CD4-positive, CD25-positive, alpha-beta regulatory T cell (primary cell): Measurements from ENCODE around the gene SLC16A2. TPM values are rescaled to one million over a fixed set of nuclear protein-coding genes. Genes with fewer than 3 reads are reported as not detected.

ENCODE experiments used
- ATAC-seq, 2 donors: fragments of 150-1000 bp; cut with Tn5 transposase; one replicate each; pipeline ENCODE4 v1.10.0; 2021; ENCODE audit warnings: low read depth in 2 of 2, moderate number of reproducible peaks in 2 of 2, moderate library complexity in 1 of 2
- DNase-seq, 3 donors: peaks; one replicate each; pipeline versions ENCODE4 v3.0.0 to v3.0.0-alpha.2; 2012 to 2022; ENCODE audit warnings: mixed read lengths in 1 of 3
- H3K27ac ChIP-seq: one replicate; pipeline ENCODE4 v1.7.0; 2013; ENCODE audit warnings: mild to moderate bottlenecking, low read length; ENCODE audit not compliant: insufficient read depth, poor library complexity, severe bottlenecking
- H3K27me3 ChIP-seq: one replicate; pipeline ENCODE4 v1.7.0; 2013; ENCODE audit warnings: low read length; ENCODE audit not compliant: control insufficient read depth, insufficient read depth
- H3K36me3 ChIP-seq: one replicate; pipeline ENCODE4 v1.7.0; 2013; ENCODE audit warnings: mild to moderate bottlenecking, low read length, moderate library complexity; ENCODE audit not compliant: control insufficient read depth, insufficient read depth
- H3K4me1 ChIP-seq: 2 replicates; pipeline ENCODE4 v1.7.0; 2013; ENCODE audit warnings: mild to moderate bottlenecking, low read length; ENCODE audit not compliant: insufficient read depth, control insufficient read depth, poor library complexity, severe bottlenecking
- H3K4me3 ChIP-seq: one replicate; pipeline ENCODE4 v1.7.0; 2013; ENCODE audit warnings: low read depth, mild to moderate bottlenecking, low read length, moderate library complexity
- H3K9me3 ChIP-seq, 2 experiments: 1 replicate in 1 of 2; 2 replicates in 1 of 2; pipeline ENCODE4 v1.7.0; 2013; ENCODE audit warnings: low read length in 2 of 2, mild to moderate bottlenecking in 1 of 2, moderate library complexity in 1 of 2; ENCODE audit not compliant: control insufficient read depth in 2 of 2
- H3K27ac Mint-ChIP-seq, 3 donors: one replicate each; pipeline ENCODE4 v1.8.0; 2020 to 2022; ENCODE audit warnings: mild to moderate bottlenecking in 3 of 3, mixed read lengths in 3 of 3, moderate library complexity in 2 of 3
- H3K27me3 Mint-ChIP-seq: one replicate; pipeline ENCODE4 v1.8.0; 2022; ENCODE audit warnings: mild to moderate bottlenecking, mixed read lengths
- H3K36me3 Mint-ChIP-seq: one replicate; pipeline ENCODE4 v1.8.0; 2020; ENCODE audit warnings: mixed read lengths
- H3K4me1 Mint-ChIP-seq, 4 donors: one replicate each; pipeline ENCODE4 v1.8.0; 2020 to 2022; ENCODE audit warnings: mixed read lengths in 4 of 4, mild to moderate bottlenecking in 1 of 4
- H3K4me3 Mint-ChIP-seq, 4 donors: one replicate each; pipeline ENCODE4 v1.8.0; 2020 to 2022; ENCODE audit warnings: mild to moderate bottlenecking in 4 of 4, mixed read lengths in 4 of 4, moderate library complexity in 3 of 4
- H3K9me3 Mint-ChIP-seq, 7 donors: one replicate each; pipeline ENCODE4 v1.8.0; 2020 to 2022; ENCODE audit warnings: mixed read lengths in 7 of 7, mild to moderate bottlenecking in 3 of 7, moderate library complexity in 2 of 7
- polyA plus RNA-seq, 4 donors: library from polyadenylated mRNA; unstranded; fragments of 300-500 nt; fragmentation: Illumina TruSeq; gene quantifications; one replicate each; pipeline ENCODE4 v1.2.3, GENCODE V29; 2021
- total RNA-seq: library from RNA; stranded (reverse); gene quantifications from one replicate; pipeline ENCODE4 v1.2.3, GENCODE V29; 2022

The SLC16A2 gene
- total and polyA plus RNA-seq, 5 donors from 2014 or later: 0.15 to 0.17 TPM; not detected in 3

- no peak for ATAC-seq
- DNase-seq: peak in 1 of 3 donors; percentile 3
- H3K4me3 Mint-ChIP-seq: no peak overlapping the region
Measured at GRCh38 chrX:74492720-74493201, 71.5 kb downstream of the SLC16A2 start.

GRCh38 chrX:74493806-74494205 is 72.5 kb downstream of the SLC16A2 start:
- no peaks in the 10 kb centered on the region for H3K36me3 Mint-ChIP-seq
- no peak for ATAC-seq

More at GRCh38 chrX:74492720-74493201, 71.5 kb downstream of the SLC16A2 start:
- Histone ChIP-seq H3K36me3 (no peaks in the 10 kb centered on the region), H3K9me3 (no peaks in the 10 kb centered on the region), H3K27me3 (no peaks in the 10 kb centered on the region), H3K27ac (no peak overlapping the region), H3K4me3 (no peak overlapping the region), H3K4me1 (no peaks in the 10 kb centered on the region)
- Mint-ChIP-seq H3K27ac (no peak overlapping the region), H3K9me3 (no peaks in the 10 kb centered on the region), H3K36me3 (no peaks in the 10 kb centered on the region), H3K4me1 (no peaks in the 10 kb centered on the region), H3K27me3 (peaks cover 8% of the 10 kb centered on the region)

GRCh38 chrX:74498924-74499323 is 77.6 kb downstream of the SLC16A2 start:
- H3K27me3 ChIP-seq: no peaks in the 10 kb centered on the region
- Mint-ChIP-seq H3K27me3 (peaks cover 9% of the 10 kb centered on the region), H3K4me3 (peak overlapping the region in 1 of 4 donors; percentile 51), H3K27ac (peak overlapping the region in 1 of 3 donors; percentile 56), H3K9me3 (peaks cover 0 to 3% (median 0%) of the 10 kb centered on the region in 7 donors), H3K36me3 (no peaks in the 10 kb centered on the region), H3K4me1 (no peaks in the 10 kb centered on the region)
- no peaks in the 10 kb centered on the region for H3K36me3 ChIP-seq
- H3K27ac ChIP-seq: no peak overlapping the region
- no peak overlapping the region for H3K4me3 ChIP-seq
- no peaks in the 10 kb centered on the region for H3K9me3 ChIP-seq
- DNase-seq (no peak), ATAC-seq (no peak)
- H3K4me1 ChIP-seq: no peaks in the 10 kb centered on the region

More at GRCh38 chrX:74493806-74494205, 72.5 kb downstream of the SLC16A2 start:
- Mint-ChIP-seq H3K9me3 (no peaks in the 10 kb centered on the region), H3K4me3 (no peak overlapping the region), H3K27me3 (peaks cover 13% of the 10 kb centered on the region), H3K4me1 (no peaks in the 10 kb centered on the region), H3K27ac (no peak overlapping the region)
- no peak overlapping the region for H3K27ac ChIP-seq
- DNase-seq: no peak
- no peaks in the 10 kb centered on the region for H3K36me3 ChIP-seq
- no peaks in the 10 kb centered on the region for H3K9me3 ChIP-seq
- no peaks in the 10 kb centered on the region for H3K27me3 ChIP-seq
- H3K4me1 ChIP-seq: no peaks in the 10 kb centered on the region
- no peak overlapping the region for H3K4me3 ChIP-seq

- Histone ChIP-seq H3K4me3 (no peak overlapping the region), H3K27me3 (no peaks in the 10 kb centered on the region), H3K36me3 (no peaks in the 10 kb centered on the region), H3K9me3 (no peaks in the 10 kb centered on the region), H3K4me1 (no peaks in the 10 kb centered on the region), H3K27ac (no peak overlapping the region)
- H3K36me3 Mint-ChIP-seq: no peaks in the 10 kb centered on the region
- ATAC-seq (no peak), DNase-seq (no peak)
- peaks cover 9% of the 10 kb centered on the region for H3K27me3 Mint-ChIP-seq
- H3K9me3 Mint-ChIP-seq: peaks cover 0 to 3% (median 0%) of the 10 kb centered on the region in 7 donors
- H3K4me1 Mint-ChIP-seq: no peaks in the 10 kb centered on the region
- H3K27ac Mint-ChIP-seq: no peak overlapping the region
- H3K4me3 Mint-ChIP-seq: no peak overlapping the region
Measured at GRCh38 chrX:74500067-74500466, 78.8 kb downstream of the SLC16A2 start.

- ATAC-seq (no peak), DNase-seq (no peak)
- Mint-ChIP-seq H3K36me3 (no peaks in the 10 kb centered on the region), H3K9me3 (peaks cover 0 to 3% (median 0%) of the 10 kb centered on the region in 7 donors), H3K27me3 (peaks cover 9% of the 10 kb centered on the region), H3K4me1 (no peaks in the 10 kb centered on the region), H3K27ac (no peak overlapping the region), H3K4me3 (no peak overlapping the region)
- H3K4me3 ChIP-seq: no peak overlapping the region
- H3K4me1 ChIP-seq: no peaks in the 10 kb centered on the region
- no peak overlapping the region for H3K27ac ChIP-seq
- no peaks in the 10 kb centered on the region for H3K27me3 ChIP-seq
- no peaks in the 10 kb centered on the region for H3K9me3 ChIP-seq
- no peaks in the 10 kb centered on the region for H3K36me3 ChIP-seq
Measured at GRCh38 chrX:74500555-74500954, 79.3 kb downstream of the SLC16A2 start.

GRCh38 chrX:74505437-74505836 is 84.1 kb downstream of the SLC16A2 start:
- ATAC-seq: no peak
- Mint-ChIP-seq H3K4me3 (no peak overlapping the region), H3K27ac (peak overlapping the region in 1 of 3 donors; percentile 38), H3K36me3 (no peaks in the 10 kb centered on the region), H3K4me1 (no peaks in the 10 kb centered on the region), H3K27me3 (no peaks in the 10 kb centered on the region), H3K9me3 (peaks cover 0 to 2% (median 0%) of the 10 kb centered on the region in 7 donors)
- Histone ChIP-seq H3K4me3 (no peak overlapping the region), H3K36me3 (no peaks in the 10 kb centered on the region), H3K9me3 (no peaks in the 10 kb centered on the region), H3K4me1 (no peaks in the 10 kb centered on the region), H3K27me3 (no peaks in the 10 kb centered on the region), H3K27ac (no peak overlapping the region)
- DNase-seq: no peak

- Histone ChIP-seq H3K4me3 (no peak overlapping the region), H3K36me3 (no peaks in the 10 kb centered on the region), H3K4me1 (no peaks in the 10 kb centered on the region), H3K27ac (no peak overlapping the region), H3K27me3 (no peaks in the 10 kb centered on the region), H3K9me3 (no peaks in the 10 kb centered on the region)
- ATAC-seq (no peak), DNase-seq (no peak)
- H3K36me3 Mint-ChIP-seq: no peaks in the 10 kb centered on the region
- peaks cover 0 to 1% (median 0%) of the 10 kb centered on the region in 7 donors for H3K9me3 Mint-ChIP-seq
- no peaks in the 10 kb centered on the region for H3K27me3 Mint-ChIP-seq
- no peak overlapping the region for H3K4me3 Mint-ChIP-seq
- no peak overlapping the region for H3K27ac Mint-ChIP-seq
- no peaks in the 10 kb centered on the region for H3K4me1 Mint-ChIP-seq
Measured at GRCh38 chrX:74506317-74507115, 85.2 kb downstream of the SLC16A2 start.

- Mint-ChIP-seq H3K4me1 (no peaks in the 10 kb centered on the region), H3K27me3 (no peaks in the 10 kb centered on the region), H3K27ac (no peak overlapping the region), H3K9me3 (peaks cover 0 to 1% (median 0%) of the 10 kb centered on the region in 7 donors), H3K36me3 (no peaks in the 10 kb centered on the region), H3K4me3 (no peak overlapping the region)
- H3K4me3 ChIP-seq: no peak overlapping the region
- DNase-seq: no peak
- no peaks in the 10 kb centered on the region for H3K27me3 ChIP-seq
- no peaks in the 10 kb centered on the region for H3K4me1 ChIP-seq
- no peaks in the 10 kb centered on the region for H3K36me3 ChIP-seq
- no peak overlapping the region for H3K27ac ChIP-seq
- ATAC-seq: no peak
- no peaks in the 10 kb centered on the region for H3K9me3 ChIP-seq
Measured at GRCh38 chrX:74507191-74507590, 85.9 kb downstream of the SLC16A2 start.
